A673 (cell line): ENCODE measurements around the gene PCED1A.

ENCODE experiments used
- EZH2 ChIP-seq: fragments of 200-600 bp; sonication (generic); IDR thresholded peaks from 2 replicates; pipeline ENCODE4 v1.6.1; 2017; ENCODE audit warnings: borderline replicate concordance, low read depth, mild to moderate bottlenecking, mixed read lengths, antibody characterized with exemption, low read length; ENCODE audit not compliant: poor library complexity, severe bottlenecking
- TF ChIP-seq, protein P1 (sequence below): fragments of 300-800, 200-600 bp; sonication (generic); conservative IDR thresholded peaks from 2 replicates; pipeline ENCODE4 v1.5.1; 2017; ENCODE audit warnings: low read depth, mild to moderate bottlenecking, antibody characterized with exemption, low read length, moderate library complexity, mixed read lengths

DNA sequence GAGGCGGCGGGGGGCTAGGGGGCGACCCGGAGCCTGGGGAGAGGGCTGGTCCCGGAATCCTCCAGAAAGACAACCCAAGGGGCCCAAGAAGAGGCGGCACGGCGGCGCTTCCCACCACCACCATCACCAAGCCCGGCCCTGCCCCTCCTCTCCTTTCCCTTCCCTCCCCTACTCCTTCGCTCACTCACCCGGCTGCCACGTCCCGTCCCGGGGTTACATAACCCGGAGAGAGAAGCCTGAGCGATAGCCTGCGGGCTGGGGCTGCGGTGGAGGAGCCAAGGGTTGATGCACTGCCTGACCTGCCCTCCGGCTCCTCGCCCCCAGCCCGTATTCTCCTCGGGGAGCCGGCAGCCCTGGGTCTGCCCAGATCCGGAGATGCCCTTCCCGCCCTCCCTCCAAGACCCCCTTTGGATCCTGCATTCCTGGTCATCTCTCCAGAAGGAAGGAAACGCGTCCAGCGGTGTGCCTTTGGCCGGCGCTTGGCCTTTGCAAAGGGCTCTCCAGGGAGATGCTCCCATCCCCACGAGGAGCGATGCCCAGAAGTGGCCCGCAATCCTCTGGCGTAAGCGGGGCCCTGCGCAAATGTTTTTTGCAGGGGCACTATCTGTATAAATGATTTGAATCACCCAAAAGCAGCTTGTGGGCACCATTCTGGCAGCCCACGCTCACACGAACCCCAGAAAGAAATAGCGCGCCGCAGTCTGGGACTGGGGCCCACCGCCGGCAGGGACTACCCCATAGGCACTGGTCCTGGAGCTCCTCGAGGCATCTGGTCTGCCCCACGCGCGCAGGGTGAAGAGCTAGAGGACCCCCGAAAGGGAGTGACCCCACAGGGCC, 35.4 kb downstream of the PCED1A start:
- TF ChIP-seq, protein P1, sequence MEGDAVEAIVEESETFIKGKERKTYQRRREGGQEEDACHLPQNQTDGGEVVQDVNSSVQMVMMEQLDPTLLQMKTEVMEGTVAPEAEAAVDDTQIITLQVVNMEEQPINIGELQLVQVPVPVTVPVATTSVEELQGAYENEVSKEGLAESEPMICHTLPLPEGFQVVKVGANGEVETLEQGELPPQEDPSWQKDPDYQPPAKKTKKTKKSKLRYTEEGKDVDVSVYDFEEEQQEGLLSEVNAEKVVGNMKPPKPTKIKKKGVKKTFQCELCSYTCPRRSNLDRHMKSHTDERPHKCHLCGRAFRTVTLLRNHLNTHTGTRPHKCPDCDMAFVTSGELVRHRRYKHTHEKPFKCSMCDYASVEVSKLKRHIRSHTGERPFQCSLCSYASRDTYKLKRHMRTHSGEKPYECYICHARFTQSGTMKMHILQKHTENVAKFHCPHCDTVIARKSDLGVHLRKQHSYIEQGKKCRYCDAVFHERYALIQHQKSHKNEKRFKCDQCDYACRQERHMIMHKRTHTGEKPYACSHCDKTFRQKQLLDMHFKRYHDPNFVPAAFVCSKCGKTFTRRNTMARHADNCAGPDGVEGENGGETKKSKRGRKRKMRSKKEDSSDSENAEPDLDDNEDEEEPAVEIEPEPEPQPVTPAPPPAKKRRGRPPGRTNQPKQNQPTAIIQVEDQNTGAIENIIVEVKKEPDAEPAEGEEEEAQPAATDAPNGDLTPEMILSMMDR: no peak
- TF ChIP-seq EZH2: no peak
